WTC11 (cell line): ENCODE results near the gene PUS7. TPM values are rescaled to one million over a fixed set of nuclear protein-coding genes. Genes with fewer than 3 reads are reported as not detected.
"Not testable (repeated sequence)": the region's sequence is repeated elsewhere in the genome, so short reads cannot be mapped to it uniquely, and the experiment has no call there.

ENCODE experiments used
- ATAC-seq: fragments of 200-7000 bp; cut with Tn5 transposase; 2 replicates; pipeline ENCODE4 v1.10.0; 2021; ENCODE audit warnings: mild to moderate bottlenecking, moderate library complexity
- CTCF ChIA-PET: fragments of 300-600 bp; sonication (Branson Sonifier 250); formaldehyde crosslinking; loops from one replicate; lab custom pipeline; 2021; ENCODE audit warnings: antibody characterized with exemption; lab: Charles Lee
- POLR2A ChIA-PET: fragments of 350-600 bp; sonication (Branson Sonifier 250); formaldehyde crosslinking; loops from one replicate; lab custom pipeline; 2021; ENCODE audit warnings: antibody characterized with exemption; lab: Charles Lee
- DNase-seq: peaks from one replicate; pipeline ENCODE4 v3.0.0; 2021; ENCODE audit warnings: low spot score
- H3K27ac Mint-ChIP-seq: 2 replicates; pipeline ENCODE4 v1.8.0; 2021; ENCODE audit warnings: mixed read lengths
- H3K27me3 Mint-ChIP-seq: 2 replicates; pipeline ENCODE4 v1.8.0; 2021; ENCODE audit warnings: low read depth, mild to moderate bottlenecking, moderate library complexity, mixed read lengths
- H3K36me3 Mint-ChIP-seq: 2 replicates; pipeline ENCODE4 v1.8.0; 2021; ENCODE audit warnings: mixed read lengths
- H3K4me1 Mint-ChIP-seq: 2 replicates; pipeline ENCODE4 v1.8.0; 2022; ENCODE audit warnings: mixed read lengths
- H3K4me3 Mint-ChIP-seq: 2 replicates; pipeline ENCODE4 v1.8.0; 2021; ENCODE audit warnings: mild to moderate bottlenecking, moderate library complexity, mixed read lengths
- H3K9me3 Mint-ChIP-seq: 2 replicates; pipeline ENCODE4 v1.8.0; 2021; ENCODE audit warnings: mixed read lengths
- AFF4 ChIP-seq: sonication (generic); formaldehyde crosslinking; IDR thresholded peaks from 2 replicates; pipeline ENCODE4 v1.8.1; 2023; ENCODE audit warnings: mild to moderate bottlenecking, missing genetic modification reagents, borderline replicate concordance
- CREM ChIP-seq: sonication (generic); formaldehyde crosslinking; IDR thresholded peaks from 2 replicates; pipeline ENCODE4 v1.8.1; 2022; ENCODE audit warnings: mild to moderate bottlenecking, missing genetic modification reagents, moderate library complexity
- FOXP1 ChIP-seq: sonication (generic); formaldehyde crosslinking; IDR thresholded peaks from 2 replicates; pipeline ENCODE4 v1.8.0; 2022; ENCODE audit warnings: missing genetic modification reagents, mild to moderate bottlenecking, moderate library complexity, borderline replicate concordance
- GABPB1 ChIP-seq: sonication (generic); formaldehyde crosslinking; IDR thresholded peaks from 2 replicates; pipeline ENCODE4 v1.8.1; 2023; ENCODE audit warnings: mild to moderate bottlenecking, missing genetic modification reagents
- IRF2 ChIP-seq: sonication (generic); formaldehyde crosslinking; IDR thresholded peaks from 2 replicates; pipeline ENCODE4 v1.8.0; 2022; ENCODE audit warnings: low read depth, missing genetic modification reagents, borderline replicate concordance
- MXD4 ChIP-seq: fragments of 250-450 bp; sonication (Bioruptor Pico); IDR thresholded peaks from 2 replicates; pipeline ENCODE4 v1.8.0; 2021; ENCODE audit warnings: mild to moderate bottlenecking, moderate library complexity, borderline replicate concordance
- PRRX2 ChIP-seq: fragments of 250-450 bp; sonication (Bioruptor Pico); IDR thresholded peaks from 2 replicates; pipeline ENCODE4 v1.8.0; 2021; ENCODE audit warnings: mild to moderate bottlenecking
- SMAD4 ChIP-seq: sonication (generic); formaldehyde crosslinking; IDR thresholded peaks from 2 replicates; pipeline ENCODE4 v1.8.0; 2022; ENCODE audit warnings: mild to moderate bottlenecking, missing genetic modification reagents
- SOX15 ChIP-seq: fragments of 250-450 bp; sonication (Bioruptor Pico); IDR thresholded peaks from 2 replicates; pipeline ENCODE4 v1.9.0; 2021; ENCODE audit warnings: mild to moderate bottlenecking
- TEAD4 ChIP-seq: sonication (generic); formaldehyde crosslinking; IDR thresholded peaks from 2 replicates; pipeline ENCODE4 v1.8.0; 2022; ENCODE audit warnings: mild to moderate bottlenecking, missing genetic modification reagents
- total RNA-seq: library from RNA; stranded (reverse); gene quantifications from 3 replicates; pipeline ENCODE4 v1.2.3, GENCODE V29; 2021
- TF ChIP-seq, protein P1 (sequence below): sonication (generic); formaldehyde crosslinking; conservative IDR thresholded peaks from 2 replicates; pipeline ENCODE4 v1.8.1; 2023; ENCODE audit warnings: mild to moderate bottlenecking, low read depth, missing genetic modification reagents, moderate library complexity
- TF ChIP-seq, protein P2 (sequence below): sonication (generic); formaldehyde crosslinking; IDR thresholded peaks from 2 replicates; pipeline ENCODE4 v1.8.0; 2022; ENCODE audit warnings: mild to moderate bottlenecking, missing genetic modification reagents

The PUS7 gene
- total RNA-seq, 1 experiment from 2014 or later: 47.2 TPM

DNA sequence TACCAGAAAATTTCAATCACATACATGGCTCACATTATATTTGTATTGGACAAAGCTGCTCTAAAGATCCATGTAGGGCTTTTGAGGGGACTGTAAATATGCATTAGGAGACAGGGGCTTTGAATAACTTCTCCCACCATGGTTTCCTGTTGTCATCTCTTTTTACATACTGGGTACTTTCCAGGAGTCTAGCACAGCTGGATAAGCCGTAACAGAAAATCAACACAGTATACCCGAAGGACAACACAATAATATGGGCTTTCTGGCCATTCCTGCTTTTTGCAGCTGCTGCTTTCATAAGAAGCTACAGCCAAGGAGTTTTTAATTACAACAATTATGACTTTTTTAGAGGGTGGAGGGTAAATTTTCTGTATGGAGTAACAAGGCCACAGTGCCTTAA lies 70.0 kb downstream of the PUS7 start:
- ChIA-PET CTCF (no interaction called here), POLR2A (no interaction called here)
- TF ChIP-seq SMAD4 (CRISPR knock-in tag): no peak
- Mint-ChIP-seq H3K36me3 (peaks cover 8% of the 10 kb centered on the region; the same call in 1 of the 2 replicates), H3K4me1 (no peaks in the 10 kb centered on the region), H3K9me3 (no peaks in the 10 kb centered on the region), H3K4me3 (no peak overlapping the region), H3K27me3 (no peaks in the 10 kb centered on the region), H3K27ac (no peak overlapping the region)
- no peak for DNase-seq
- no peak for ATAC-seq

DNA sequence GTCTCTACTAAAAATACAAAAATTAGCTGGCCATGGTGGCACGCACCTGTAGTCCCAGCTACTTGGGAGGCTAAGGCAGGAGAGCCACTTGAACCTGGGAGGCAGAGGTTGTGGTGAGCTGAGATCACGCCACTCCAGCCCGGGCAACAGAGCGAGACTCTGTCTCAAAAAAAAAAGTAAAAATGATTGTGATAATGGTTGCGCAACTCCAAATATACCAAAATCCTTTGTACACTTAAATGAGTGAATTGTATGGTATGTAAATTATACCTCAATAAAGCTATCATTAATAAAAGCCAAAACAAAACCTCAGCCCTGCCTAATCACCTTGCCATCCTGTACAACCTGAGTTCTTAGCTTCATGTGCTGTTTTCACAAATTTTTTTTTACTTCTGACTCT lies 71.2 kb downstream of the PUS7 start:
- POLR2A ChIA-PET, H3K4me1 Mint-ChIP-seq, CTCF ChIA-PET, H3K27ac Mint-ChIP-seq, ATAC-seq, H3K9me3 Mint-ChIP-seq, H3K27me3 Mint-ChIP-seq, H3K4me3 Mint-ChIP-seq, DNase-seq, H3K36me3 Mint-ChIP-seq: not testable (repeated sequence)

DNA sequence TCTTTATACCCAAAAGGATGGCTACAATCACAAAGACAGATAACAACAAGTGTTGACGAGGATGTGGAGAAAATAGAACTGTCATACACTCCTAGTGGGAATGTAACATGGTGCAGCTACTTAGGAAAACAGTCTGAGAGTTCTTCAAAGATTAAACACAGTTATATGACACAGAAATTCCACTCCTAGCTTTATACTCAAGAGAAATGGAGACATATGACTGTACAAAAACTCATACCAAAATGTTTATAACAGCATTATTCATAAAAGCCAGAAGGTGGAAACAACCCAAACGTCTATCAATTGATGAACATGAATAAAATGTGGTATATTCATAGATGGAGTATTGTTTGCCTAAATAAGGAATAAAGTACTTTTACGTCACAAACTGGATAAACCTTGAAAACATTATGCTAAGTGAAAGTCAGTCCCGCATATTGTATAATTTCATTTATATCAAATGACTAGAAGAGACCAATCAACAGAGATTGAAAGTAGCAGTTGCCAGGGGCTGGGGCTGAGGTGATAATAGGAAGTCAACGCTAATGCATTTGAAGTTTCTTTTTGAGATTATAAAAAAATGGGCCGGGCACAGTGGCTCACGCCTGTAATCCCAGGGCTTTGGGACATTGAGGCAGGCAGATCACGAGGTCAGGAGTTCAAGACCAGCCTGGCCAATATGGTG lies 71.8 kb downstream of the PUS7 start:
- H3K4me3 Mint-ChIP-seq: no peak overlapping the region
- POLR2A ChIA-PET: no interaction called here
- CTCF ChIA-PET: no interaction called here
- ATAC-seq (no peak), DNase-seq (no peak)
- H3K36me3 Mint-ChIP-seq: no peaks in the 10 kb centered on the region
- no peaks in the 10 kb centered on the region for H3K27me3 Mint-ChIP-seq
- no peaks in the 10 kb centered on the region for H3K4me1 Mint-ChIP-seq
- TF ChIP-seq FOXP1 (CRISPR knock-in tag) (no peak), PRRX2 (no peak)
- TF ChIP-seq, protein P1, sequence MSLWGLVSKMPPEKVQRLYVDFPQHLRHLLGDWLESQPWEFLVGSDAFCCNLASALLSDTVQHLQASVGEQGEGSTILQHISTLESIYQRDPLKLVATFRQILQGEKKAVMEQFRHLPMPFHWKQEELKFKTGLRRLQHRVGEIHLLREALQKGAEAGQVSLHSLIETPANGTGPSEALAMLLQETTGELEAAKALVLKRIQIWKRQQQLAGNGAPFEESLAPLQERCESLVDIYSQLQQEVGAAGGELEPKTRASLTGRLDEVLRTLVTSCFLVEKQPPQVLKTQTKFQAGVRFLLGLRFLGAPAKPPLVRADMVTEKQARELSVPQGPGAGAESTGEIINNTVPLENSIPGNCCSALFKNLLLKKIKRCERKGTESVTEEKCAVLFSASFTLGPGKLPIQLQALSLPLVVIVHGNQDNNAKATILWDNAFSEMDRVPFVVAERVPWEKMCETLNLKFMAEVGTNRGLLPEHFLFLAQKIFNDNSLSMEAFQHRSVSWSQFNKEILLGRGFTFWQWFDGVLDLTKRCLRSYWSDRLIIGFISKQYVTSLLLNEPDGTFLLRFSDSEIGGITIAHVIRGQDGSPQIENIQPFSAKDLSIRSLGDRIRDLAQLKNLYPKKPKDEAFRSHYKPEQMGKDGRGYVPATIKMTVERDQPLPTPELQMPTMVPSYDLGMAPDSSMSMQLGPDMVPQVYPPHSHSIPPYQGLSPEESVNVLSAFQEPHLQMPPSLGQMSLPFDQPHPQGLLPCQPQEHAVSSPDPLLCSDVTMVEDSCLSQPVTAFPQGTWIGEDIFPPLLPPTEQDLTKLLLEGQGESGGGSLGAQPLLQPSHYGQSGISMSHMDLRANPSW (CRISPR knock-in tag): no peak
- TF ChIP-seq, all 79 proteins: peak for 0
- Mint-ChIP-seq H3K27ac (no peak overlapping the region), H3K9me3 (no peaks in the 10 kb centered on the region)

GRCh38 chr7:105448181-105448580 lies 73.9 kb downstream of the PUS7 start:
- ChIA-PET CTCF (interaction anchor here (1.2 kb wide), 1 partner anchor 18 kb away, joined by 3 read pairs; no protein-coding TSS in a partner anchor), POLR2A (no interaction called here)
- DNase-seq: no peak
- H3K4me3 Mint-ChIP-seq: no peak overlapping the region
- TF ChIP-seq IRF2 (no peak), SOX15 (CRISPR knock-in tag) (no peak), TEAD4 (CRISPR knock-in tag) (no peak), AFF4 (CRISPR knock-in tag) (no peak), GABPB1 (CRISPR knock-in tag) (no peak), MXD4 (CRISPR knock-in tag) (no peak), CREM (CRISPR knock-in tag) (no peak)
- TF ChIP-seq, protein P2, sequence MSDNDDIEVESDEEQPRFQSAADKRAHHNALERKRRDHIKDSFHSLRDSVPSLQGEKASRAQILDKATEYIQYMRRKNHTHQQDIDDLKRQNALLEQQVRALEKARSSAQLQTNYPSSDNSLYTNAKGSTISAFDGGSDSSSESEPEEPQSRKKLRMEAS (CRISPR knock-in tag): no peak
- no peaks in the 10 kb centered on the region for H3K4me1 Mint-ChIP-seq
- no peak overlapping the region for H3K27ac Mint-ChIP-seq
- no peaks in the 10 kb centered on the region for H3K27me3 Mint-ChIP-seq
- no peak for ATAC-seq
- H3K36me3 Mint-ChIP-seq: no peaks in the 10 kb centered on the region
- no peaks in the 10 kb centered on the region for H3K9me3 Mint-ChIP-seq
